ENCODE data around the gene PTPRD. TPM values are rescaled to one million over a fixed set of nuclear protein-coding genes. Genes with fewer than 3 reads are reported as not detected.

PTPRD gene
- total and polyA plus RNA-seq, 2 donors (not counting 1 experiment from before 2014, with no cell fraction given) = 0.35 to 4.8 TPM

DNA sequence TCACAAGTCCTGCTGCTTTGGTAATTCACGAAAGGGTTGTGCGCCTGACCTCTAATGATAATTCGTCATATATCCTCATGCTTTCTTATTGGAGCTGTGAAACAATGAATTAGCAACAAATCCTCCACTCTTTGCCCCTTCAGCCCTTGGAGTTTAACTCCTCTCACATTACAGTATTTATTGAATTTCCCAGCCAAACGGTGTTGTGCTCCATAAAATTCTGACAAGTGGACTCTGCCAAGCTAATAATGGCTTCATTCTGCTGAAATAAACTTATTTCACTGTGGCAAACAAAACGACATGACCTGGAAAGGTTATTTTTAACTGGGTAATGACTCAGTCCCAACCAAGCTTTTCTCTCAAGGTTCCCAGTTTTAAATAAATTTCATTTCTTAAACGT, 1828.9 kb downstream of the PTPRD start:
- Histone ChIP-seq H3K4me2 (ENCODE audit: extremely low read depth, insufficient read depth, low read length) (no peak overlapping the region), H2AFZ (ENCODE audit: low read length) (no peak overlapping the region), H4K20me1 (ENCODE audit: control insufficient read depth, extremely low read depth, insufficient read depth, low read length) (no peaks in the 10 kb centered on the region), H3K9ac (ENCODE audit: insufficient read depth, low read length) (no peak overlapping the region), H3K36me3 (ENCODE audit: control insufficient read depth, insufficient read depth, low read length) (no peaks in the 10 kb centered on the region), H3K79me2 (ENCODE audit: control insufficient read depth, insufficient read depth, low read length) (no peaks in the 10 kb centered on the region), H3K27ac (ENCODE audit: insufficient read depth, low read length) (no peak overlapping the region), H3K9me3 (ENCODE audit: control insufficient read depth, insufficient read depth, low read depth, low read length) (no peaks in the 10 kb centered on the region), H3K4me3 (replicated peaks in 1 of 4; ENCODE audit: control extremely low read depth in 1 of 4, insufficient read depth in 1 of 4, low read depth in 3 of 4, low read length in 4 of 4) (peak overlapping the region in 1 of 4 experiments; percentile 2), H3K4me1 (ENCODE audit: control insufficient read depth, extremely low read depth, insufficient read depth, low read length) (no peaks in the 10 kb centered on the region), H3K27me3 (ENCODE audit: control insufficient read depth, insufficient read depth, low read length) (no peaks in the 10 kb centered on the region)
- DNase-seq (ENCODE audit: low read depth in 2 of 2) = peak in 1 of 2 donors; percentile 50
- TF ChIP-seq EZH2 (IDR thresholded peaks at IDR 0.05; ENCODE audit: low read length, missing control alignments) = no peak
- TF ChIP-seq, protein P1, sequence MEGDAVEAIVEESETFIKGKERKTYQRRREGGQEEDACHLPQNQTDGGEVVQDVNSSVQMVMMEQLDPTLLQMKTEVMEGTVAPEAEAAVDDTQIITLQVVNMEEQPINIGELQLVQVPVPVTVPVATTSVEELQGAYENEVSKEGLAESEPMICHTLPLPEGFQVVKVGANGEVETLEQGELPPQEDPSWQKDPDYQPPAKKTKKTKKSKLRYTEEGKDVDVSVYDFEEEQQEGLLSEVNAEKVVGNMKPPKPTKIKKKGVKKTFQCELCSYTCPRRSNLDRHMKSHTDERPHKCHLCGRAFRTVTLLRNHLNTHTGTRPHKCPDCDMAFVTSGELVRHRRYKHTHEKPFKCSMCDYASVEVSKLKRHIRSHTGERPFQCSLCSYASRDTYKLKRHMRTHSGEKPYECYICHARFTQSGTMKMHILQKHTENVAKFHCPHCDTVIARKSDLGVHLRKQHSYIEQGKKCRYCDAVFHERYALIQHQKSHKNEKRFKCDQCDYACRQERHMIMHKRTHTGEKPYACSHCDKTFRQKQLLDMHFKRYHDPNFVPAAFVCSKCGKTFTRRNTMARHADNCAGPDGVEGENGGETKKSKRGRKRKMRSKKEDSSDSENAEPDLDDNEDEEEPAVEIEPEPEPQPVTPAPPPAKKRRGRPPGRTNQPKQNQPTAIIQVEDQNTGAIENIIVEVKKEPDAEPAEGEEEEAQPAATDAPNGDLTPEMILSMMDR (conservative IDR thresholded peaks at IDR 0.05 in 1 of 2, IDR thresholded peaks at IDR 0.05 in 1 of 2; ENCODE audit: low read depth in 1 of 2, low read length in 2 of 2) = no peak

DNA sequence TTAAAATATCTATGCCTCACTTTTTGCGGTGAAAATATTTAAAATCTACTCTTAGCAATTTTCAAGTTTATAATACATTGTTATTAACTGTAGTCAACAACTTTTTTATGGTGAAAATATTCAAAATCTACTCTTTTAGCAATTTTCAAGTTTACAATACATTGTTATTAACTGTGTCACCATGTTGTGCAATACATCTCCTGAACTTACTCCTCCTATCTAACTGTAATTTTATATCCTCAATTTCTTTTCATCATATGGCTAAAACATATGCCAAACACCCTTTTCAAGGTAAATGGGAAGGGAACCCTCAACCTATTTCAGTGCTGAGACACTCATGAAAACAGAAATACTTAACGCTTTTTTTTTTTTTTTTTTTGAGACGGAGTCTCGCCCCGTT, 1830.6 kb downstream of the PTPRD start:
- no peak overlapping the region for H3K9ac ChIP-seq (ENCODE audit: insufficient read depth, low read length)
- no peaks in the 10 kb centered on the region for H4K20me1 ChIP-seq (ENCODE audit: control insufficient read depth, extremely low read depth, insufficient read depth, low read length)
- H3K27me3 ChIP-seq (ENCODE audit: control insufficient read depth, insufficient read depth, low read length) = no peaks in the 10 kb centered on the region
- no peaks in the 10 kb centered on the region for H3K79me2 ChIP-seq (ENCODE audit: control insufficient read depth, insufficient read depth, low read length)
- no peaks in the 10 kb centered on the region for H3K9me3 ChIP-seq (ENCODE audit: control insufficient read depth, insufficient read depth, low read depth, low read length)
- no peak overlapping the region for H3K4me3 ChIP-seq (replicated peaks in 1 of 4; ENCODE audit: control extremely low read depth in 1 of 4, insufficient read depth in 1 of 4, low read depth in 3 of 4, low read length in 4 of 4)
- H3K4me1 ChIP-seq (ENCODE audit: control insufficient read depth, extremely low read depth, insufficient read depth, low read length) = no peaks in the 10 kb centered on the region
- peak in 1 of 2 donors; percentile 43 for DNase-seq (ENCODE audit: low read depth in 2 of 2)
- H3K4me2 ChIP-seq (ENCODE audit: extremely low read depth, insufficient read depth, low read length) = no peak overlapping the region
- H2AFZ ChIP-seq (ENCODE audit: low read length) = no peak overlapping the region
- no peaks in the 10 kb centered on the region for H3K36me3 ChIP-seq (ENCODE audit: control insufficient read depth, insufficient read depth, low read length)
- TF ChIP-seq EZH2 (IDR thresholded peaks at IDR 0.05; ENCODE audit: low read length, missing control alignments) = no peak
- TF ChIP-seq, protein P1 (conservative IDR thresholded peaks at IDR 0.05 in 1 of 2, IDR thresholded peaks at IDR 0.05 in 1 of 2; ENCODE audit: low read depth in 1 of 2, low read length in 2 of 2) = no peak
- H3K27ac ChIP-seq (ENCODE audit: insufficient read depth, low read length) = no peak overlapping the region

DNA sequence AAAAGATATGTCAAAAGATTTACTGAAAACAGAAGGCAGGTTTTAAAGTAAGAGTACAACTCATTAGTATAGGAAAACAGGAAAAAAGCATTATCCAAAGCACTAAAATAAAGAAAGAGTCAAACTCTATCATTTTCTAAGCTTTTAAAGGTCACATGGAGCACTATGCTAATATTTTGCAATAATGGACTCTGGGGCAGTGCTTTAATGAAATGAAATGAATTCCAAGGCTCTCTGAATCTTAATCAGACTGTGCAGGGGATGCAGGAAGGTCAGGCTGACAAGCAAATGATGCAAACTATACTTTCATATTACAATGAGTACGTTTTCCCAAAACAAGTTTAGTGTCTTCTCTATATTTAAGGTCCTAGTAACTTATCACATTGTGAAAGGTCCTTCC, 1831.3 kb downstream of the PTPRD start:
- TF ChIP-seq, protein P1 (conservative IDR thresholded peaks at IDR 0.05 in 1 of 2, IDR thresholded peaks at IDR 0.05 in 1 of 2; ENCODE audit: low read depth in 1 of 2, low read length in 2 of 2) = no peak
- TF ChIP-seq EZH2 (IDR thresholded peaks at IDR 0.05; ENCODE audit: low read length, missing control alignments) = no peak
- Histone ChIP-seq H3K9me3 (ENCODE audit: control insufficient read depth, insufficient read depth, low read depth, low read length) (no peaks in the 10 kb centered on the region), H3K36me3 (ENCODE audit: control insufficient read depth, insufficient read depth, low read length) (no peaks in the 10 kb centered on the region), H3K27me3 (ENCODE audit: control insufficient read depth, insufficient read depth, low read length) (no peaks in the 10 kb centered on the region), H2AFZ (ENCODE audit: low read length) (no peak overlapping the region), H3K4me2 (ENCODE audit: extremely low read depth, insufficient read depth, low read length) (no peak overlapping the region), H3K4me3 (replicated peaks in 1 of 4; ENCODE audit: control extremely low read depth in 1 of 4, insufficient read depth in 1 of 4, low read depth in 3 of 4, low read length in 4 of 4) (no peak overlapping the region), H3K79me2 (ENCODE audit: control insufficient read depth, insufficient read depth, low read length) (no peaks in the 10 kb centered on the region), H4K20me1 (ENCODE audit: control insufficient read depth, extremely low read depth, insufficient read depth, low read length) (no peaks in the 10 kb centered on the region), H3K27ac (ENCODE audit: insufficient read depth, low read length) (no peak overlapping the region), H3K4me1 (ENCODE audit: control insufficient read depth, extremely low read depth, insufficient read depth, low read length) (no peaks in the 10 kb centered on the region), H3K9ac (ENCODE audit: insufficient read depth, low read length) (no peak overlapping the region)
- no peak for DNase-seq (ENCODE audit: low read depth in 2 of 2)

Data from fibroblast of lung (primary cell).